NCI-H2227 treated with DMSO at 0.1 percent for 48 hours (cell line): ENCODE results near the gene AP5S1.

Experiments used
- DNase-seq: peaks from one replicate; lab custom pipeline; 2025; lab: John Stamatoyannopoulos, UW

The AP5S1 gene

GRCh38 chr20:3876676-3877075, 56.3 kb downstream of the AP5S1 start:
- DNase-seq: peak; percentile 85
